Measurements from ENCODE around the gene SERPINF2.

The SERPINF2 gene

GRCh38 chr17:1725642-1726511 lies 16.8 kb upstream of the SERPINF2 start:
- H3K4me3 ChIP-seq (replicated peaks; ENCODE audit: low read depth, low read length), result peak overlapping the region; percentile 57
- no peak for DNase-seq (ENCODE audit: low read depth)
- TF ChIP-seq CTCF (IDR thresholded peaks at IDR 0.05; ENCODE audit: low read length, missing control alignments), result no peak

- TF ChIP-seq CTCF (IDR thresholded peaks at IDR 0.05; ENCODE audit: low read length, missing control alignments), result no peak
- H3K4me3 ChIP-seq (replicated peaks; ENCODE audit: low read depth, low read length), result no peak overlapping the region
- DNase-seq (ENCODE audit: low read depth), result no peak
These were observed 15.9 kb upstream of the SERPINF2 start for GRCh38 chr17:1726626-1727257.

GRCh38 chr17:1727258-1727789 lies 15.3 kb upstream of the SERPINF2 start:
- DNase-seq (ENCODE audit: low read depth), result no peak
- H3K4me3 ChIP-seq (replicated peaks; ENCODE audit: low read depth, low read length), result no peak overlapping the region
- no peak for TF ChIP-seq CTCF (IDR thresholded peaks at IDR 0.05; ENCODE audit: low read length, missing control alignments)

GRCh38 chr17:1727876-1728630 lies 14.6 kb upstream of the SERPINF2 start:
- no peak overlapping the region for H3K4me3 ChIP-seq (replicated peaks; ENCODE audit: low read depth, low read length)
- DNase-seq (ENCODE audit: low read depth), result no peak
- no peak for TF ChIP-seq CTCF (IDR thresholded peaks at IDR 0.05; ENCODE audit: low read length, missing control alignments)

GRCh38 chr17:1729966-1730325 lies 12.7 kb upstream of the SERPINF2 start:
- H3K4me3 ChIP-seq (replicated peaks; ENCODE audit: low read depth, low read length), result no peak overlapping the region
- DNase-seq (ENCODE audit: low read depth), result no peak
- TF ChIP-seq CTCF (IDR thresholded peaks at IDR 0.05; ENCODE audit: low read length, missing control alignments), result no peak

- TF ChIP-seq CTCF (IDR thresholded peaks at IDR 0.05; ENCODE audit: low read length, missing control alignments), result no peak
- DNase-seq (ENCODE audit: low read depth), result peak; percentile 90
- H3K4me3 ChIP-seq (replicated peaks; ENCODE audit: low read depth, low read length), result no peak overlapping the region
These were observed 12.1 kb upstream of the SERPINF2 start for GRCh38 chr17:1730326-1731193.
